K562 treated with DMSO at 1 percent for 48 hours (cell line): ENCODE data around the gene NR1H3. TPM values are rescaled to one million over a fixed set of nuclear protein-coding genes. Genes with fewer than 3 reads are reported as not detected.

Source experiments
- total RNA-seq: library from RNA; unstranded; fragments of 300-600 nt; gene quantifications from 2 replicates; pipeline ENCODE4 v1.2.3, GENCODE V29; 2022; ENCODE audit warnings: low replicate concordance; ENCODE audit errors: extremely low read depth

Gene NR1H3
- total RNA-seq, result not detected in 2 replicates

GRCh38 chr11:47257517-47258316 lies at the start of gene NR1H3:
NR1H3 (plus strand) TSS chr11:47257996; CDS start chr11:47259217, 1,221 bp downstream.

DNA sequence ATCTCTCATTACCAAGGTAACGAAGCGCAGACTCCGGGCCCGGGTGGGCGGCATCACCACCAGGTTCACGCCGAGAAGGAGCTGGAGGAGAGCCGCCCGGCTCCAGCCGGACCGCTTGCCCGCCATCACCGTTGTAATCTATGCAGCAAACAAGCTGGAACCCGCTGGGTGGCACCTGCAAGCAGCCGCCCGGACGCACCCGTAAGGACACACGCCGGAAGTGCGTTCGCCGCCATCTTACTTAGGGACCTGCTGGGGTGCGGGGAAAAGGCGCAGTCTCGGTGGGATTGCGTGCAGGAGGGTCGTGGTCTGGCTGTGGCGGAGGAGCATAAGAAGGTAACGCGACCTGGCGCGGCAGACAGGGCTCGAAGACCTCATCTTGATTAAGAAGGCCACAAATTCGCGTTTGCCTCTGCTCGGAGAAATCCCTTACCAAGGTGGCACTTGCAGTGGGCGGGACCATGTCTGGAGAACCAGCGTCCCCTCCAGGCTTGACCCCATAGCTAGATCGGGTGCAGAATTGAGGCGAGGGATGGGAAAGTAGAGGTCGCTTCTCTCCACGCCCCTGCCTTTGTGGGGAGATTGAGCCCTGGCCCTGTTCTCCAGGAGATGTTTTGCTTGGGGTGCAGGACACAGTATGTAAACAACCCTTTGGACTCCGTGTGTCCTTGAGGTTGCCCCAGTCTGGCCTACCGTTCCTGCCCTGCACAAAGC lies 9.0 kb upstream of the NR1H3 start, which contains the start of gene ACP2:
Gene ACP2, minus strand, starts transcription at position 151 of the 714 bp plus-strand sequence. Its CDS starts 25 bp downstream, at position 126.

DNA sequence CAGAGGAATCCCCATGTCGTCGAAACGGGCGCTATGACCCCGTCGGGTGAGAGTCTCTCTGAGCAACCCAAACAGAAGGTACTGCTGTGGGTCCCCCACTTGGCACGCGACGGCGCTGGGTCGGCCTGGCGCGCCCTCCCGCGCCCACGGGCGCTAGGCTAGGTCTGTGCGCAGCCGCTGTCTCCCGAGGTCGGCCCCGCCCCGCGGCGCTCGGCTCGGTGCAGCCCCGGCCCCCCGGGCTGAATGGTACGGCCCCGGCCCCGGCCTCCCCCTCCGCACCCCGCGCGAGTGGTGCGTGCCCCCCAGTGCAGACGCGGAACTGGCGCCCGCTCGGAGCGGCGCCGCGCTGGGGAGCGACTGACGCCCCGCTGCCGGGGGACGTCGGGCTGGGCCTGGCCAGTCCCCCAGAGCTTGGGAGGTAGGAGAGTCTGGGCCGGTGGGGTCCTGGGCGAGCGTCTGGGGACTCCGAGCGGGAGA lies 12.1 kb downstream of the NR1H3 start, which contains the start of gene MADD:
Gene MADD, plus strand, starts transcription at position 305 of the 477 bp plus-strand sequence.

Other genes with a start within 250 kb of the NR1H3 start
- gene ARFGAP2, start 81.1 kb upstream of the NR1H3 start, total RNA-seq, result 766 TPM in 1 of 2 replicates, not detected in the other
- not detected in 2 replicates for gene PACSIN3, start 71.6 kb upstream of the NR1H3 start, total RNA-seq
- not detected in 2 replicates for gene DDB2, start 43.0 kb upstream of the NR1H3 start, total RNA-seq
- not detected in 2 replicates for gene ACP2, start 9.2 kb upstream of the NR1H3 start, total RNA-seq
- not detected in 2 replicates for gene MADD, start 12.1 kb downstream of the NR1H3 start, total RNA-seq
- gene MYBPC3, start 94.7 kb downstream of the NR1H3 start, total RNA-seq, result not detected in 2 replicates
- gene SPI1, start 120.6 kb downstream of the NR1H3 start, total RNA-seq, result not detected in 2 replicates
- gene SLC39A13, start 150.6 kb downstream of the NR1H3 start, total RNA-seq, result not detected in 2 replicates
- not detected in 2 replicates for gene PSMC3, start 168.4 kb downstream of the NR1H3 start, total RNA-seq
- not detected in 2 replicates for gene RAPSN, start 191.1 kb downstream of the NR1H3 start, total RNA-seq